ENCODE results near the gene MAMDC2.

The MAMDC2 gene

DNA sequence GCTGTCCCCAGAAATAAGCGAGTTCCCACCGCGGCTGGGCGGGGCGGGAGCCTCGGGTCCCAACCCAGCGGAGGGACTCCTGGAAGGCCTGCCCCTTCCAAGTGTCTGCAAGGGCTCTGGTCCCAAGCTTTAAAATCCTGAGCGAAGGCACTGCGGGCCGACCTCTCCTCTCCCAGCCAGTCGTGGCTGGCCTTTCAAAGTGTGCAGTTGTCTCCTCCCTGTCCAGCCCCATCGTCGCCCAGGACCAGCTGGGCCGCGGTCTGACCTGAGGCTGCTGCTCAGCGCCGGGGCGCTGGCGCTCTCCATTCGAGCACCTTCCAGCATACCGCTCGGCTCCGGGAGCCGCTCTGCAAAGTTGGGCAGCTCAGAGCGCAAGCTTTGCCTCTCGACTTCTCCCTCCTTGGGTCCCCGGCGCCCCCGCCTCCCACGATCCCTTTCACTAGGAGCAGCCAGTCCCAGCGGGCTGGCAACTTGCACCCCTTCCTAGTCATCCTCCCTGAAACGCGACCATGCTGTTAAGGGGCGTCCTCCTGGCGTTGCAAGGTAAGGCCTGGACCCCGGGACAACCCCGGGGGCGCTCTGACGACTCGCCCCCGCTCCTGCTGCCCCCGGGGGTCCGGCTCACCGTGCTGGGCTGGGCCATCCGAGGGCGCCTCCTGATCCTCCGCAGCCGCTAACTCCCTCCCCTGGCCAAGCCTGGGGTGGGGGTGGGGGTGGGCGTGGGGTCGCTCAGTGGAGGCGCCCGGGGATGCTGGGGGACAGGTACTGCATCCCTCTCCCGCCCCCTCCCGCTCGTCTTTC, at the start of gene MAMDC2:
MAMDC2 (plus strand) TSS at position 160 of the 801 bp plus-strand sequence; CDS start at position 510, 350 bp downstream.
- DNase-seq (ENCODE audit: low read depth in 2 of 2): no peak

DNA sequence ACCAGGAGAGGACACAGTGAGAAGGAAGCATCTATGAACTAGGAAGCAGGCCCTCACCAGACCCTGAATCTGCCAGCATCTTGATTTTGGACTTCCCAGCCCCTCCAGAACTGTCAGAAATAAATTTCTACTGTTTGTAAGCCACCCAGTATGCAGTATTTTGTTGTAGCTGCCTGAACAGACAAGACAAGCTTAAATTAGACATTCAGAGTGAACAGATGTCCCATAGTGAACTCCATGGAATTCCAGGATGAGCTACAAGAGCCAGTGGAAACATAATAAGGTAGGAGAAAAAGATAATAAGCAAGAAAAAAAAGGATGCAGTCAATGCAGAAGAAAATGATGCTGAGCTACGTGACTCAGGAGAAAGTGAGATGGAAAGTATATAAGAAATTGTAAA, 47.8 kb upstream of the MAMDC2 start:
- no peak for DNase-seq (ENCODE audit: low read depth in 2 of 2)

- DNase-seq (ENCODE audit: low read depth in 2 of 2): no peak
These were observed 46.7 kb upstream of the MAMDC2 start for GRCh38 chr9:69996967-69997366.

GRCh38 chr9:69997524-69997923, 46.1 kb upstream of the MAMDC2 start:
- DNase-seq (ENCODE audit: low read depth in 2 of 2): no peak

DNA sequence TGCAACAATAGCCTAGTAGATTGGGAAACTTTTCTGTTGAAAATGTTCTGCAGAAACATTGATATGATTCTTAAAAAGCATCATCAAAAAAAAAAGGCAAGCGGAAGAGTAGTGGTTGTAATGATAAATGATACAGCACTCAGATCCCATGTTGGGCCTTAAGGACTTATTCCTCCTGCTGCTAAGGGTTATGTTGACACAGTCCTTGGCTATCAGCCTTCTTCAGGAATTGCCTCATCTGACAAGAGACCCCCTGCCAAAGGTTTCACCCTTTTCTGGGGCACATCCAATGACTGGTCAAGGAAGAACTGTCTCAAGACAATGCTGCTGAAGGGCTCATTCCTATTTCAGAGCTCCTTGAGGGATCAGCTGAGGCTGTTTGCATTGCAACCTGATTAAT, 44.3 kb upstream of the MAMDC2 start:
- DNase-seq (ENCODE audit: low read depth in 2 of 2): no peak

GRCh38 chr9:70000469-70000868, 43.2 kb upstream of the MAMDC2 start:
- DNase-seq (ENCODE audit: low read depth in 2 of 2): no peak

GRCh38 chr9:70003901-70004714, 39.5 kb upstream of the MAMDC2 start:
- no peak for DNase-seq (ENCODE audit: low read depth in 2 of 2)

GRCh38 chr9:70006306-70006705, 37.3 kb upstream of the MAMDC2 start:
- DNase-seq (ENCODE audit: low read depth in 2 of 2): no peak

DNA sequence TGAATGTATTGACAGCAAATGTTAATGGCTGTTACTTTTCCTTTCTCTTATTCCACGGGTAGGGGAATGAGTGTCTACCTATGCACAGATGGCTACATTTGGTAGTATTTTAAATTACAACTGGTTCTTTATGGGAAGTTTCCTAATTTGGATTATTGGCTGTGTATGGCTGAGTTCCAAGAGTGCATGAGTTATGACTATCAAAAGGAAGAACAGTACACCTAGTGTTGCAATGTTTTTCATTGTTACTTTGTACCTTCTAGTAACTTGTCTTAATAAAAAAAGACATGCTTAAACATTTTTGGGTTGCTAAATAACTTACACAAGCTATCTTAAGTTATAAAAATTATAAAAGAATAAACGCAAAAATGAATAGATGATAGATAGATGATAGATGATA, 35.8 kb upstream of the MAMDC2 start:
- no peak for DNase-seq (ENCODE audit: low read depth in 2 of 2)

DNA sequence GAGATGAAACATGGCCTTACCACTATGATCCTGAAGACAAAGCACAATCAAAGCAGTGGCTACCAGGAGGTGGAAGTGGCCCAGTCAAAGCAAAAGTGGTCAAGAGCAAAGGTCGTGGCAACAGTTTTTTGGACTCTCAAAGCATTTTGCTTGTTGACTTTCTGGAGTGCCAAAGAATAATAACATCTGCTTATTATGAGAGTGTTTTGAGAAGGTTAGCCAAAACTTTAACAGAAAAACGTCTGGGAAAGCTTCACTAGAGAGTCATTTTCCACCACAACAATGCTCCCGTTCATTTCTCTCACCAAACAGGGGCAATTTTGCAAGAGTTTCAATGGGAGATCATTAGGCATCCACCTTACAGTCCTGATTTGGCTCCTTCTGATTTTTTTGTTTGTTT, 33.6 kb upstream of the MAMDC2 start:
- no peak for DNase-seq (ENCODE audit: low read depth in 2 of 2)

DNA sequence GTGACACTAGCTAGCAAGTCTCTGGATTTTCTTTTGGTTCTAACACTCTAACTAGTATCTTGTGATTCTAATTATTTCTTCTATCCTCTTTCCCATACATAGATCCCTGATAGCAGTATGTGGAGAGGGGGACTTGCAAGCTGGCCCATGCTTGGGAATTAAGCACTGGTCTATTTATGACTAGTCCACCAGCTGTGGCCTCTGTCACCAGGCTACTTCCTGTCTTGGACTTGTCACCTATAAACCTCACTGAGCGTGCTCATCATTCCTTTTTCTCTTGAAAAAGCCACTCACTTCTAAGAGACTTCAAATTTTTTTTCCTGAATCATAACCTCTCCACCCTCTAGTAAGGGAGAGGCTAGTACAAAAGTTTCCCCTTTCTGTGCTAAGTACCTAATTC, 32.3 kb upstream of the MAMDC2 start:
- DNase-seq (ENCODE audit: low read depth in 2 of 2): no peak

DNA sequence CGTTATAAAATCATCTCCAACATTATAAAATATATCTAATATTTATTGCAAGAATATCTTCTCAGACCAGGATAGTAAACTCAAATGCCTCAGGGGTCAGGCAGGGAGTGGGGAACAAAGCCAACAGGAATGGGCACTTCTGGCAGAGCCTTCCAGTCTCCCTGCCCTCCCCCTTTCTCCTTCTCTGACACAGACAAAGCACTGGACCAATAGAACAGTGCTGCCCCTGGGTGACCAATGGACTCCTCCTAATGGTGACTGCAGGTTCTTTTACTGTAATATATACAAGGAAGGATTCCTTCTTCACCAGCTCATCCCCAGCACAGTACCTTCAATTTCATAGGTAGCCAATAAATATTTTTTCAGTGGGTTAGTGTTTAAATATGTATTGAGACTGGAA, 31.1 kb upstream of the MAMDC2 start:
- no peak for DNase-seq (ENCODE audit: low read depth in 2 of 2)

GRCh38 chr9:70013598-70014196, 30.0 kb upstream of the MAMDC2 start:
- no peak for DNase-seq (ENCODE audit: low read depth in 2 of 2)

DNA sequence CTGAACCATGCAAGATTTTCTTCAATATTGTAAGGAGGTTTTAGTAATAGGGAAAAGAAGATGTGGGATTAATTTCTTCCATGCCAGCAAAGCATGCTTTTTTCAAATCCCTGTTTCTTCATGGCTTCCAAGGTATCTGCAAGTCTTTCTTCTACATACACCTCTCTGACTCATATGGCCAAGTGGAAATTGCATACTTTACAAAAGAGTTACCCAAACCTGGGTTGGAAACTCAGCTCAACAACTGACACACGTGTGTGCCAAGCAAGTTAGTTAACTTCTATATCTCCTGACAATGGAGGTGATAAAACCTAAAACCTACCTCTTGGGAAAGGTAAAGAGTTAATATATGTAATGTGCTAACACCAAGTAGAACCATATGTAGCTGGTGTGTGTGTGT, 28.5 kb upstream of the MAMDC2 start:
- DNase-seq (ENCODE audit: low read depth in 2 of 2): no peak

- no peak for DNase-seq (ENCODE audit: low read depth in 2 of 2)
These were observed 23.4 kb upstream of the MAMDC2 start for GRCh38 chr9:70020217-70020616.

GRCh38 chr9:70020991-70021571, 22.6 kb upstream of the MAMDC2 start:
- no peak for DNase-seq (ENCODE audit: low read depth in 2 of 2)

GRCh38 chr9:70028287-70028686, 15.4 kb upstream of the MAMDC2 start:
- no peak for DNase-seq (ENCODE audit: low read depth in 2 of 2)

GRCh38 chr9:70030156-70030555, 13.5 kb upstream of the MAMDC2 start:
- no peak for DNase-seq (ENCODE audit: low read depth in 2 of 2)

DNA sequence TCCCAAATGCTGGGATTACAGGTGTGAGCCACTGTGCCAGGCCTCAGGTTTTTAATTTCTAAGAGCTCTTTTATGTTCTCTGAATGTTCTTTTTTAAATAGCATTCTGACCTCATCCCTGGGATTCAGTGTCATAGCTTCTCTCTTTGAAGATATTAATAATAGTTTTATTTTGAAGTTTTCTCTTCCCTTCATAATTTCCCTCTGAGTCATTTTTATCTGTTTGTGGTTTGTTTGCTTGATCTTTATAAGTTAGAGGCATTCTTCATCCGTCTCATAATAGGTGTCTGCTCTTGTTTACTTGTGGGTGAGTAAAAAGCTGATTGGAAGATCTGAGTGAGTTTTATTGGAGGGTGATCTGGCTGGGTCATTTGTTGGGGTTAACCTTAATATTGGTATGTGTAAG, 12.5 kb upstream of the MAMDC2 start:
- DNase-seq (ENCODE audit: low read depth in 2 of 2): no peak

- DNase-seq (ENCODE audit: low read depth in 2 of 2): no peak
These were observed 9.4 kb upstream of the MAMDC2 start for GRCh38 chr9:70034271-70034711.

DNA sequence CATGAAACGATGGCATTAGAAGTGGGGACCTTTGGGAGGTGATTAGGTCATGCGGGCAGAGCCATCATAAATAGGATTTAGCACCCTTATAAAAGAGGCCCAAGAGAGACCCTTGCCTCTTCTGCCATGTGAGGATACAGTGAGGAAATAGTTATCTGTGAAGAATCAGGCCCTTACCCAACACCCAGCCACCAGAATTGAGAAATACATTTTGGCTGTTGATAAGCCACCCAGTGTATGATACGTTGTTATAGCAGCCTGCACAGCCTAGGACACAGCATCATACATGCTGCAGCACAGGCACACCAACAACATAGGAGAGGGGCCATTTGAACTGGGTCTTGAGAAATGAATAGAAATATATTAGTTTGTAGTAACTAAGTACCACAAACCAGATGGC, 8.0 kb upstream of the MAMDC2 start:
- no peak for DNase-seq (ENCODE audit: low read depth in 2 of 2)

DNA sequence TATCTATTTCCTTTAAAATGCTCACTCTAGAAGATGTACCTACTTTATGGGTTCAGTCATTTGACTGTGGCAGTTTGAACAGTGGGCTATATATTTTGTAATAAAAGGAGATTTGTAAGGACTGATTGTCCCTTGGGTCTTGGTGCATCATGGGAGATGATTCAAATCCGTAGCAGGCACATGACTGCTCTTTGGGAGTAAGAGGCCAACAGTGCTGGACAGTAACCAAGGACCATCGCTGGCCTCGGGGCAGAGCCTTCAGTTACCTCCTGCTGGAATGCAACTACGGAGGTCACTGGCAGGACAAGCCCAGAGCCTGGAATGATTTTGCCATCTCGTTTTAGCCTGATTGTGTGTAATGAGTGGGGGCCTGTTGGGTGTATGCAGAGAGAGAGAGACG, 7.0 kb upstream of the MAMDC2 start:
- no peak for DNase-seq (ENCODE audit: low read depth in 2 of 2)
